Left lung (tissue), 10 donors: ENCODE results near the gene PCSK6. TPM values are rescaled to one million over a fixed set of nuclear protein-coding genes. Genes with fewer than 3 reads are reported as not detected.

Experiments
- ATAC-seq: fragments of 200-7000 bp; cut with Tn5 transposase; one replicate; pipeline ENCODE4 v1.9.1; 2020; ENCODE audit warnings: moderate library complexity
- DNase-seq, 4 donors: peaks; one replicate each; pipeline ENCODE4 v3.0.0-alpha.2; 2013 to 2020
- H3K27ac ChIP-seq, 2 donors: fragments of 200-600 bp; sonication (generic) in 1 of 2; one replicate each; pipeline versions ENCODE4 v1.5.0 to v1.8.0; 2020 to 2021
- H3K27me3 ChIP-seq, 2 donors: fragments of 200-600 bp; sonication (generic) in 1 of 2; one replicate each; pipeline versions ENCODE4 v1.5.0 to v1.8.0; 2020 to 2021
- H3K36me3 ChIP-seq, 2 donors: fragments of 200-600 bp; sonication (generic) in 1 of 2; one replicate each; pipeline versions ENCODE4 v1.5.0 to v1.8.0; 2020 to 2021
- H3K4me1 ChIP-seq, 2 donors: fragments of 200-600 bp; one replicate each; pipeline ENCODE4 v1.8.0; 2021
- H3K4me3 ChIP-seq, 2 donors: fragments of 200-600 bp; sonication (generic) in 1 of 2; one replicate each; pipeline versions ENCODE4 v1.5.0 to v1.8.0; 2020 to 2021; ENCODE audit warnings: mild to moderate bottlenecking in 1 of 2
- H3K9me3 ChIP-seq, 2 donors: fragments of 200-600 bp; sonication (generic) in 1 of 2; one replicate each; pipeline versions ENCODE4 v1.5.0 to v1.8.0; 2020 to 2021
- CTCF ChIP-seq, 2 donors: fragments of 200-600 bp; sonication (generic) in 1 of 2; IDR thresholded peaks; one replicate each; pipeline versions ENCODE4 v1.5.0 to v1.8.0; 2021; ENCODE audit warnings: antibody characterized with exemption in 2 of 2
- intact Hi-C, 2 donors: fragments of 100-400 bp; cut with DNase I; formaldehyde crosslinking; loops; one replicate each; pipeline versions ENCODE4 v1.11.2 to v1.14.2; 2022
- polyA plus RNA-seq, 6 donors: library from polyadenylated mRNA; unstranded; fragments of 120-200 nt; gene quantifications; one replicate each; pipeline ENCODE4 v1.2.1, GENCODE V29; 2013; ENCODE audit not compliant: insufficient read length in 6 of 6
- total RNA-seq, 2 donors: library from RNA; stranded (reverse); fragmentation: NEBNext Ultra II Directional; extraction: Animal tissue kit (Norgen Biotek cat#: 25700); gene quantifications; one replicate each; pipeline ENCODE4 v1.2.1, GENCODE V29; 2021
- donor health status: DM: no; HTN: yes; CAD: no.
- donor health status: DM: no; HTN: no; CAD: no.

The PCSK6 gene
- total and polyA plus RNA-seq, 8 donors, result 7.7 to 25.7 (median 22.8) TPM

- Histone ChIP-seq H3K9me3 (no peaks in the 10 kb centered on the region), H3K36me3 (no peaks in the 10 kb centered on the region), H3K4me3 (no peak overlapping the region), H3K27ac (no peak overlapping the region), H3K27me3 (no peaks in the 10 kb centered on the region), H3K4me1 (no peaks in the 10 kb centered on the region)
- intact Hi-C loops, result loop anchor here in 1 of 2 donors (10.0 kb wide), 1 partner anchor 204 kb away; no protein-coding TSS in a partner anchor
- TF ChIP-seq CTCF (IDR thresholded peaks at IDR 0.05), result no peak
- ATAC-seq, result no peak
- no peak for DNase-seq
These were observed 19.8 kb upstream of the PCSK6 start for GRCh38 chr15:101509279-101509678.

DNA sequence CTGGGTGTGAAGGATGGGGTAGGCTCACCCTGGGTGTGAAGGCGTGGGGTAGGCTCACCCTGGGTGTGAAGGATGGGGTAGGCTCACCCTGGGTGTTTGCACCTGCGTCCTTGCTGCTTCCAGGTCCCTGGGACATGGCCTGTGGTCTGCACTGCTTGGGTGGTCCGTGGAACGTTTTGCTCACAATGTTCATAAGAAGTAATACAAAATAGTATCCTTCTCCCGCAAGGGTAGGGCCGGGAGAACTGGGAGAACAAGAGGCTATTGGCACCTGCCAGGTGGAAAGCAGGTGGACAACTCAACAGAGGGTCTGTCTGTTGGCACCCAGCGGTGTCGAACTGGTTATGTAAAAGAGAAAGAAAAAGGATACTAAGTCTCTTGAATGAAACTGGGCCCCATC, 17.0 kb upstream of the PCSK6 start:
- H3K9me3 ChIP-seq, result no peaks in the 10 kb centered on the region
- ATAC-seq (no peak), DNase-seq (no peak)
- H3K27me3 ChIP-seq, result peaks cover 0 to 18% of the 10 kb centered on the region in 2 donors
- H3K4me3 ChIP-seq, result no peak overlapping the region
- no peak for TF ChIP-seq CTCF (IDR thresholded peaks at IDR 0.05)
- no peaks in the 10 kb centered on the region for H3K36me3 ChIP-seq
- no peak overlapping the region for H3K27ac ChIP-seq
- H3K4me1 ChIP-seq, result no peaks in the 10 kb centered on the region
- intact Hi-C loops, result loop anchor here in 1 of 2 donors (10.0 kb wide), 1 partner anchor 202 kb away; no protein-coding TSS in a partner anchor

GRCh38 chr15:101505610-101506337, 16.3 kb upstream of the PCSK6 start:
- Histone ChIP-seq H3K27ac (no peak overlapping the region), H3K4me3 (no peak overlapping the region), H3K9me3 (no peaks in the 10 kb centered on the region), H3K27me3 (peaks cover 0 to 23% of the 10 kb centered on the region in 2 donors), H3K4me1 (no peaks in the 10 kb centered on the region), H3K36me3 (no peaks in the 10 kb centered on the region)
- ATAC-seq, result no peak
- TF ChIP-seq CTCF (IDR thresholded peaks at IDR 0.05), result no peak
- intact Hi-C loops, result loop anchor here in 1 of 2 donors (10.0 kb wide), 1 partner anchor 201 kb away; no protein-coding TSS in a partner anchor
- no peak for DNase-seq

DNA sequence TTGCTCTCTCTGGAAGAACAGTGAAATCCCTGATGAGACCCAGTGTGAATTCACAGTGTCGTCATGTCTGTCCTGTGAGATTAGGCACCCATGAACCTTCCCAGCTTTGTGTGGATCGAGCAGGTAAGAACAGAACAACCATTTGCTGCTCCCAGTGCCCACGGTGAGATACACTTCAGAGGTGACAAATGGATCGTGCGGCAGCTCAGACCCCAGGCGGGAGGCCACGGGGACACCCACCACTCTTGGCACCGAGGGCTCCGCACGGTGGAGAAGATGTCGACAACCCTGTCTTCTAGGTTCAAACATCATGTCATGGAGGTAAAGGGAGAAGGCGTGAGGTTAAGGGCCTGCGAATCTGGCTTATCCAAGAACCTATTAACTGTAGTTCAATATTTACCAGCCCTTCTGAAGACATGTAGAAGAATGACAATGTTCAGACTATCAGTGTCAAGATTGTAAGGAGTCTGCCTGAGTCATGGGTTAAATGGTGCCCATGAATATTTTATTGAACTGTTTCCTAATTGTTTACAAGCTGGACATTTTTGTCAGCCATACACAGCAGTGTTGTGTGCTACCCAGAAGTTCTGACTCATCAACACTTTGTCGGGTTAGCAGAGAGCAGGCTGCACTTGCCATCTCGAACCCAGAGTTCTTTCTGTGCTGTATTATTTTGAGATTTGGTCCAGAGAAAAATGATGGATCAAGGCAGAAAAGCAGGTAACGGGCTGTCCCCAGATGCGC, 15.5 kb upstream of the PCSK6 start:
- intact Hi-C loops, result loop anchor here in 1 of 2 donors (10.0 kb wide), 1 partner anchor 200 kb away; no protein-coding TSS in a partner anchor
- no peak for DNase-seq

More for the DNA sequence above, 15.5 kb upstream of the PCSK6 start:
- H3K27ac ChIP-seq, result no peak overlapping the region
- no peak for ATAC-seq
- H3K4me3 ChIP-seq, result no peak overlapping the region
- H3K9me3 ChIP-seq, result no peaks in the 10 kb centered on the region
- no peaks in the 10 kb centered on the region for H3K36me3 ChIP-seq
- peaks cover 0 to 23% of the 10 kb centered on the region in 2 donors for H3K27me3 ChIP-seq
- no peak for TF ChIP-seq CTCF (IDR thresholded peaks at IDR 0.05)
- H3K4me1 ChIP-seq, result no peaks in the 10 kb centered on the region
